Lower leg skin (tissue), 4 donors: Measurements from ENCODE around the gene MTHFSD. TPM values are rescaled to one million over a fixed set of nuclear protein-coding genes. Genes with fewer than 3 reads are reported as not detected.

Experiments
- DNase-seq, 2 donors: peaks; one replicate each; pipeline ENCODE4 v3.0.0-alpha.2; 2019; ENCODE audit warnings: low spot score in 2 of 2
- H3K4me3 ChIP-seq: fragments of 200-600 bp; sonication (generic); 2 replicates; pipeline ENCODE4 v1.5.1; 2017; ENCODE audit warnings: mild to moderate bottlenecking, low read depth; ENCODE audit not compliant: poor library complexity, severe bottlenecking
- CTCF ChIP-seq, 3 donors: fragments of 450-650 bp; IDR thresholded peaks; one replicate each; pipeline ENCODE4 v1.5.1; 2016; ENCODE audit warnings: antibody characterized with exemption in 3 of 3, mild to moderate bottlenecking in 3 of 3, moderate library complexity in 2 of 3
- POLR2A ChIP-seq, 2 donors: fragments of 450-650 bp; IDR thresholded peaks; one replicate each; pipeline ENCODE4 v1.6.1; 2016 to 2017; ENCODE audit warnings: antibody characterized with exemption in 2 of 2, mild to moderate bottlenecking in 1 of 2, moderate library complexity in 1 of 2
- WGBS, 2 donors: methylation state at CpG; one replicate each; pipeline ENCODE4 v1.1.5; 2018; 5-methylcytosine and 5-hydroxymethylcytosine counted together
- intact Hi-C: fragments of 100-400 bp; cut with DNase I; formaldehyde crosslinking; loops from one replicate; pipeline ENCODE4 v1.15.0; 2023; ENCODE audit warnings: low total_unique reads
- total RNA-seq, 4 donors: library from RNA; depleted of rRNA; stranded (reverse); fragments of >200 nt; gene quantifications; one replicate each; pipeline ENCODE4 v1.1.0, GENCODE V29; 2016

MTHFSD gene
- total RNA-seq, 4 donors from 2014 or later = 14.5 to 34.8 (median 25.5) TPM

DNA sequence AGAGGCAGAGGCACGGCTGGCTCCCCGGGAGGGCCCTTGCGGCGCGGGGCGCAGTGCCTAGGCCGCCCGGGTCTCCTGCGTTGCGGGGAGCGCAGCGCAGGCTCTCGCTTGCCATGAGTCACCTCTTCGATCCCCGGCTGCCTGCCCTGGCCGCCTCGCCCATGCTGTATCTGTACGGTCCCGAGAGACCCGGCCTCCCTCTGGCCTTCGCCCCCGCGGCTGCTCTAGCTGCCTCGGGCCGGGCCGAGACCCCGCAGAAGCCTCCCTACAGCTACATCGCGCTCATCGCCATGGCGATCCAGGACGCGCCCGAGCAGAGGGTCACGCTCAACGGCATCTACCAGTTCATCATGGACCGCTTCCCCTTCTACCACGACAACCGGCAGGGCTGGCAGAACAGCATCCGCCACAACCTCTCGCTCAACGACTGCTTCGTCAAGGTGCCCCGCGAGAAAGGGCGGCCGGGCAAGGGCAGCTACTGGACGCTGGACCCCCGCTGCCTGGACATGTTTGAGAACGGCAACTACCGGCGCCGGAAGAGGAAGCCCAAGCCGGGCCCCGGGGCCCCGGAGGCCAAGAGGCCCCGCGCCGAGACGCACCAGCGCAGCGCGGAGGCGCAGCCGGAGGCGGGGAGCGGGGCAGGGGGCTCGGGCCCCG, 23.7 kb upstream of the MTHFSD start:
- 5 to 10% methylated on average over 26 to 36 of the region's 69 CpGs for WGBS, 2 donors
- DNase-seq = peak in 1 of 2 donors; percentile 82

DNA sequence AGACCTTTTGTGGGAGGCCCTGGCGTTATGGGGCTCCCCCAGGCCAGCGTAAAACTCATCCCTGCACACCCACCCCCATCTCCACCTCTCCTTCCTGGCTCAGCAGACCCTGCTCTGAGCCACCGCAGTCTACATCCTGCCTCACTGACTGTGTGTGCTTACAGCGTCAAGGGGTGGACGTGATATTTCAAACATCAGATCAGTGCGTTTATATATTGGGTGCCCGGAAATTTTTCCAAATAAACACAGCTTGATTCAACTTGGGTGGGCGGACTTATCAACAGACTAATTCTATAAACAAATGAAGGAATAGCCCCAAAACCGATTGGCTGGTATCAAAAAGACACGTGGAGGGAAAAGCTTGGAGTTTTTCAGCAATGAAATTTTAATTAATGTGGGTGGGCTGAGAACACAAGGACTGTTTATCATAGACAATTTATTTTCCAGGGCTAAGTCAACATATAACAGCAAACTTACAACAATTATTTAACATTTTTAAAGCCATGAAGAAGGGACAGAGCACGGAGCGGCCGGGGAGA, 23.1 kb upstream of the MTHFSD start, which contains the start of gene FOXL1:
Gene FOXL1, plus strand, starts transcription at position 489 of the 539 bp plus-strand sequence. CDS start 175 bp downstream, outside the sequence.
- H3K4me3 ChIP-seq = no peak within 1 kb of the TSS
- TF ChIP-seq CTCF (IDR thresholded peaks at IDR 0.05) = no peak
- TF ChIP-seq POLR2A (IDR thresholded peaks at IDR 0.05) = no peak
- DNase-seq = no peak
- WGBS, 2 donors = 51 to 53% methylated on average over 13 of the region's 13 CpGs
- intact Hi-C loops = no loop called here

More for the DNA sequence above, 23.7 kb upstream of the MTHFSD start:
- no peak for TF ChIP-seq CTCF (IDR thresholded peaks at IDR 0.05)
- no peak for TF ChIP-seq POLR2A (IDR thresholded peaks at IDR 0.05)
- intact Hi-C loops = no loop called here
- no peak overlapping the region for H3K4me3 ChIP-seq

GRCh38 chr16:86577314-86577971, 22.4 kb upstream of the MTHFSD start:
- no peak overlapping the region for H3K4me3 ChIP-seq
- TF ChIP-seq POLR2A (IDR thresholded peaks at IDR 0.05) = no peak
- intact Hi-C loops = no loop called here
- no peak for DNase-seq
- WGBS, 2 donors = 58 to 59% methylated on average over 12 of the region's 12 CpGs

DNA sequence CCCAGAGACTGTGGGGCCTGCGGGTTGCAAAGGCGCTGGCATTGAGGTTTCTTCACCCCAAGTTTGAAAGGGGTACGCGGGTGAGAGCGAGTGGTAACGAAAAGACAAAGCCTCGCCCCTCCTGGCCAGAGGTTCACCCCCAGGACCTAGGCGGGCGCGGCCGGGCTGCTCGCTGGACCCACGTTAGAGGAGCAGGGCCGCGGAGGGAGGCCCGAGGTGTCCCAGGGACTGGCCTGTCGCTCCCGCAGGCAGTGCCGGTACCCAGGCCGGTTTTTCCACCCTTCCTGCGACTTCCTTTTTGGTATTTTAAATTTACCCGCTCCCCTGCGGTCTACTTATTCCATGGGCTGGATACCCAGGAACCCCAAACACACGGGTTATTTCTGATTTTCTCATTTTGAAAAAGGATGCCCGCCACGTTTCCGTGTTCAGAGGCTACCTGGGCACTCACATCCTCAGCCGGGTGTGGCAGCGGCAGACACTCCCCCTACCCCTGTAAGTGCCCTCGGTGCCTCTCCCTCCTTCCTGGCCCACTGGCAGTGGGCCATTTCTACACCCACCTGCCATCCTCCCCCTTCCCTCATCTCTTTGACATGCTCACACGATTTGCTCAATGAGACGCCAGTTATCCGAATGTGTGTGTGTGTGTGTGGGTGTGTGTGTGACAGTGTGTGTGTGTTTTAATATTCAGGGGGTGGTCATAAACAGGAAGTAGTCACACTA, 21.7 kb upstream of the MTHFSD start:
- TF ChIP-seq CTCF (IDR thresholded peaks at IDR 0.05) = no peak
- no peak for TF ChIP-seq POLR2A (IDR thresholded peaks at IDR 0.05)
- no peak overlapping the region for H3K4me3 ChIP-seq
- 13 to 14% methylated on average over 33 of the region's 33 CpGs for WGBS, 2 donors

GRCh38 chr16:86575754-86576557, 20.9 kb upstream of the MTHFSD start:
- WGBS, 2 donors = 2 to 3% methylated on average over 49 to 53 of the region's 54 CpGs
- intact Hi-C loops = no loop called here
- no peak for TF ChIP-seq POLR2A (IDR thresholded peaks at IDR 0.05)
- TF ChIP-seq CTCF (IDR thresholded peaks at IDR 0.05) = no peak
- DNase-seq = peak in 1 of 2 donors; percentile 89
- no peak overlapping the region for H3K4me3 ChIP-seq

More for the DNA sequence above, 21.7 kb upstream of the MTHFSD start:
- DNase-seq = no peak
- intact Hi-C loops = no loop called here
